NCI-H2081 treated with DMSO at 0.1 percent for 48 hours (cell line): ENCODE measurements around the gene DUSP2.

Source experiments
- DNase-seq: peaks from one replicate; lab custom pipeline; 2025; lab: John Stamatoyannopoulos, UW

Gene DUSP2

GRCh38 chr2:96145036-96145847, at the start of gene DUSP2:
DUSP2 (minus strand) TSS chr2:96145440; CDS start chr2:96145354, 86 bp downstream.
- DNase-seq, result no peak

GRCh38 chr2:96191937-96192670, 46.9 kb upstream of the DUSP2 start:
- no peak for DNase-seq

GRCh38 chr2:96188821-96189526, 43.7 kb upstream of the DUSP2 start:
- no peak for DNase-seq

- DNase-seq, result no peak
Observed at GRCh38 chr2:96186562-96186961, 41.3 kb upstream of the DUSP2 start.

- DNase-seq, result no peak
Observed at GRCh38 chr2:96185516-96185915, 40.3 kb upstream of the DUSP2 start.

GRCh38 chr2:96184989-96185388, 39.7 kb upstream of the DUSP2 start:
- DNase-seq, result no peak

GRCh38 chr2:96184188-96184587, 38.9 kb upstream of the DUSP2 start:
- no peak for DNase-seq

GRCh38 chr2:96181529-96181928, 36.3 kb upstream of the DUSP2 start:
- DNase-seq, result no peak

- no peak for DNase-seq
Observed at GRCh38 chr2:96180521-96180920, 35.3 kb upstream of the DUSP2 start.

- DNase-seq, result no peak
Observed at GRCh38 chr2:96180002-96180401, 34.8 kb upstream of the DUSP2 start.

GRCh38 chr2:96176661-96177060, 31.4 kb upstream of the DUSP2 start:
- DNase-seq, result no peak

GRCh38 chr2:96175951-96176350, 30.7 kb upstream of the DUSP2 start:
- DNase-seq, result no peak

GRCh38 chr2:96174251-96175144, 29.3 kb upstream of the DUSP2 start:
- DNase-seq, result no peak

GRCh38 chr2:96171831-96172230, 26.6 kb upstream of the DUSP2 start:
- no peak for DNase-seq

- no peak for DNase-seq
Observed at GRCh38 chr2:96170626-96171025, 25.4 kb upstream of the DUSP2 start.

GRCh38 chr2:96169868-96170507, 24.7 kb upstream of the DUSP2 start:
- DNase-seq, result no peak

- no peak for DNase-seq
Observed at GRCh38 chr2:96167407-96168013, 22.3 kb upstream of the DUSP2 start.

GRCh38 chr2:96164459-96165184, 19.4 kb upstream of the DUSP2 start:
- no peak for DNase-seq

- no peak for DNase-seq
Observed at GRCh38 chr2:96163768-96164429, 18.7 kb upstream of the DUSP2 start.

- DNase-seq, result no peak
Observed at GRCh38 chr2:96163415-96163767, 18.2 kb upstream of the DUSP2 start.
